Superior temporal gyrus (tissue), 1 donor: ENCODE data around the gene MSANTD1.

Experiments used
- DNase-seq: peaks from one replicate; pipeline ENCODE4 v3.0.0-alpha.2; 2016; ENCODE audit errors: extremely low spot score

Gene MSANTD1

DNA sequence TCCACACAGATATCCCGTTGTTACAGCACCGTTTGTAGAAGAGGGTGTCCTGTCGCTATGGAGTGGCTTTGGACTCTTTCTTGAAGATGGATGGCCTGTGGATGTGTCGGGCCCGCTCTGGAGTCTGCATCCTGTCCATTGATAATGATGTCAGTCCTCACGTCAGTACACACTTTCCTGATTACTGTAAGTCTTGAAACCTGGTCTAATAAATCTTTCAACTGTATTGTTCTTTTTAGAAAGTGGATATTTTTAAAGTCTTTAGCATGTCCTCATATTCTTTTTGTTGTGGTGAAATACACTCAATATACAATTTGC is 14.9 kb downstream of the MSANTD1 start:
- no peak for DNase-seq

- no peak for DNase-seq
Observed at GRCh38 chr4:3266076-3266475, 17.1 kb downstream of the MSANTD1 start.

GRCh38 chr4:3267576-3268394 is 18.8 kb downstream of the MSANTD1 start:
- DNase-seq = no peak

- no peak for DNase-seq
Observed at GRCh38 chr4:3268395-3269104, 19.6 kb downstream of the MSANTD1 start.

- no peak for DNase-seq
Observed at GRCh38 chr4:3269105-3269927, 20.4 kb downstream of the MSANTD1 start.

GRCh38 chr4:3269991-3270611 is 21.1 kb downstream of the MSANTD1 start:
- DNase-seq = peak; percentile 30

GRCh38 chr4:3271131-3271530 is 22.2 kb downstream of the MSANTD1 start:
- no peak for DNase-seq

DNA sequence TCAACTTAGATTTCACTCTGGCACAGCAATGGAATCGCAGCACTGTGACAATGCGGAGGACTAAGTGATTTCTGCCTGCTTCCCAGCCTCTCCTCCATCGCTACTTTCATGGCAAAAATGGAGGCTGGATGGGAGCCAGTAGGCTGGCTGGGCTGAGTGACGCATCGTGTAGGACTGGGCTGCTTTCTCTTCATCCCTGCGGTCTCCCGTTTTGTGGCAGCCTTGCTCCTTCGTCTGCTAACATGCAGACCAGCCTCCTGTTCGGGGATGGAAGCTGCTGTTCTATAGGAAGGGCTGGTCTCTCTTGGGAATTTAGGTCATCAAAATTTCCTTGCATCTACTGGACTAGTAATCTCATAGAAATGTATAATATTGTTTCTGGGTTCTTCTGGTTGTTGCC is 28.0 kb downstream of the MSANTD1 start:
- DNase-seq = peak; percentile 76

DNA sequence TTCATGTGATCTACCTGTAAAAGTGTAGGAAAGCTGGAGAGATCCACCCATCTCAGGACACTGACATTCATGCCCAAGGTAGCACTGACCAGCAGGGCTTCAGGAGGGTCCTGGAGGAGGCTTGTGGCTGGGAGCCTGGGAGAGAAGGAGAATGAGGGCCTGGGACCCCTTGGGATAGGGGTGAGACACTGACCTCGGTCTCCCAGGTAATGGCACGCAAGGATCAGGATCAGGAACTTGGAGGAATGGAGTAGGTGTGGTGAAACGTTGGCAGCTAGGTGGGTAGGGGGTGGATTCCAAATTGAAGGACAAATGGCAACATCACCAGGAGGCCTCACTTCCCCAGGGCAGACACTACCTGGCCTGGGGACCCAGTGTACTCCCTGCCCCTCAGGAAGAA is 31.5 kb downstream of the MSANTD1 start:
- no peak for DNase-seq

GRCh38 chr4:3283483-3283882 is 34.5 kb downstream of the MSANTD1 start:
- DNase-seq = no peak

DNA sequence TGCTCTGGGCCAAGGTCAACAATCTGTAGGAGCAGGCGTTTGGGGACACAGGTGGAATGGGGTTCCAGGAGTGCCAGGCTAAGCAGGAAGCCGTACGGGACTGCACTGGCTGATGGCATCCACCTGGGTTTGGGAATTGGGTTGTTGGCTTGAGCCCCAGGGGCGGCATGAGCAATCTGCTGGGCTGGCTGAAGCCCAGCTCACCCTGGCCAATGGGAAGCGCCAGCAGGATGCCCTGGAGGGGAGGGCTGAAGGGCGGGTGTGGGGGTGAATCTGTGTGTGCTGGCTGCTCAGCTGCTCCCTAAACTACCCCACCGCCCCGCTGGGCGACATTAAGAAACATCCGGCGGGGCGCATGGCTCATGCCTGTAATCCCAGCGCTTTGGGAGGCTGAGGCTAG is 35.0 kb downstream of the MSANTD1 start:
- DNase-seq = no peak

DNA sequence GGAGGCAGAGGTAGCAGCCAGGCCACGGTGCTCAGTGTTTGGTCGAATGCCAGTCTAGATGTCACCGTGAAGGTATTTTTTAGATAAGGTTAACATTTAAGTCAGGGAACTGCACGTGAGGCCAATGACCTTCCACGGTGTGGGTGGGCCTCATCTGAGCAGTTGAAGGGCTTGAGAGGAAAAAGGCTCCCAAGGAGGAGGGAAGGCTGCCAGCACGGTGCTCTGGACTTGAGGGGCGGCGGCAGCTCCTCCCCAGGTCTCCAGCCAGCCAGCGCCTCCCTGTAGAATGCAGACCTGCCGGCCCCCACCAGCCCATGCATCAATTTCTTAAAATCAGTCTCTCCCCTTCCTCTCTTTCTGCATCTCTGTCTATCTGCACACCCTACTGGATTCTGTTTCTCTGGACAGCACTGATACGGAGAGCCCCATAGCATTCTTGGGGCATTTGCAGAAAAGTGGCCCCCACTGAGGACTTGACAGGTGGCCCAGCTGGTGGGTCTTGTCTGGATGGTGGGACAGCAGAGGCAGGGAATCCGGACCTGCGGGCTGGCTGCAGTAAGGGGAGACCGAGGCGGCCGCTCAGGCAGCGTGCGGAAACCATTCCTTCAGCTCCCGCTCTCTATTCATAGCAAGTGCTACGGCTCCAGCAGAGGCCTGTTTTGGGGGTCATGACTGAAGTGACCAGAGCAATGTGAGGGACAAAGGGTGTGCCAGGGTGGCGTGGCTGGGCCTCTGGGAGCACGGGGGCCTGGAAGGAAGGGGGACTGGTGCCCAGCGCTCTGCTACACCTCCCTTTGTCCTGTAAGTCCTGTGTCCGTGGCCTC is 36.0 kb downstream of the MSANTD1 start:
- no peak for DNase-seq

DNA sequence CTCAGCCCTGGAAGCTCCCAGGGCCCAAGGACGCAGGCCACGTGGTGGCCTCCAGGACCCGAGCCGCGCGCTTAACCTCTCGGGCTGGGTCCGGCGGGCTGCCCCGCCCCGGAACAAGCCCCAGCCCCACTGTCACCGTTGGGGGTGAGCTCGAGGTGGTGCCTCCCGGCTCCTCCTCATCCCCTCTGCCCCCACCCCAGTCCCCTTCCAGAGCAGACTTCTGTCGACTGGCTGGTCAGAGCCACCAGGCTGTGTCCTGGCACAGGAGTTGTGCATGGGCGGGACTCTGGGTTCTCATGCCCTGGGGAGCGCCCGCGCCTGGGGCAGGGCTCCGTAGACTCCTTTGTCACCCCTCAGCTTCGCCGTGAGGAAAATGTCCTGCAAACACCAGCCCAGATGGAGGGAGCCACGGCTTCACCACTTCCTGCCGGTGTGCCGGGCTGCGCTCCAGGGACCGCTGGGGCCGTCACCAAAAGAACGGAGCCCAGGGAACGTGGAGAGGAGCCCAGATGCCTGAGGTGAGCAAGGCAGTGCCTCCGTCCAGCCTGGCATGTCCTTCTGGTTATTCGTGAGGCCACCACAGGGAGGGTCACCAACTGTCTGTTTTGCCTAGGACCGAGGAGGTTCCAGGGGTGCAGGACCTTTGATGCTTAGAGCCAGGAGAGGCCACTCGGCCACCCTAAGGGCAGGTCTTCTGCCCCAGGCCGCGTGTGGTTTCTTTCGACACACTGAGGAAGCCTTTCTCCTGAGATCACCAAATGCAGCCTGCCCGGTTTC is 36.8 kb downstream of the MSANTD1 start:
- no peak for DNase-seq

DNA sequence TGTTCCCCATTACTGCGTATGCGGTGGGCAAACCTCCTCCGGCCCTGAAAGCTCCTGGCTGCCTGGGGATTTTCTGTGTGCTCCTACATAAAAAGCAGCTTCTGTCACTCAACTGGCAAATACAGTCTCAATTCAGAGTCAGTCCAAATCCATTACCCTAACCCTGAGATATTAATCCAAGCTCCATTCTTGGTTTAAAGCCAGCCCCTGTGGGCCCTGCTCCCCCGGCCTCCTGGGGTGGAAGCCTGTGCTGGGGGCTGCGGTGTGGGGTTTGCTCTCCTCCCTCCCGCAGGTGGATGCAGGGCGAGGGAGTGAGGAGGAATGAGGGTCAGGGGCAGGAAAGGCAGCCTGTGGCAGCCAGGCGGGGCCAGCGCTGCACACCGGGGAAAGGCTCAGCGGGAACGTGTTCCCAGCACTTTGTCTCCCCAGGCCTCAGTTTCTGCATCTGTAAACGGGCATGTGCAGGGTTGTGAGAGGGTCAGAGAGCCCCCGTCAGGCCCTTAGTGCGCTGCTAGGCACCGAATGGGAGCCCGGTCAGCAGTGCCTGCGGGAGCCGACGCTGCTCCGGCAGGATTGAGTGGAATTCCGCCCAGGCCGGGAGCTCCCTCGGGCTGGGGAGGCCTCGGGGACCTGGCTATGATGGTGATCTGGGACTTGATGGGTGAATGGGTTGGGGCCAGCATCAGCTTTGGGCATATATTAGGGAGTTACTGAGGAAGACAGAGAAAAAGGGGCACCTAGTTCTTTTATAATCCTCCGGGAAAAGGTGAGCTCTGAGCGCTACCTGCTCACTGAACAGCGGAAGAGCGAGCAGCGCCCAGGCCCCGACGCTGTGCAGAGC is 37.6 kb downstream of the MSANTD1 start:
- peak; percentile 20 for DNase-seq

DNA sequence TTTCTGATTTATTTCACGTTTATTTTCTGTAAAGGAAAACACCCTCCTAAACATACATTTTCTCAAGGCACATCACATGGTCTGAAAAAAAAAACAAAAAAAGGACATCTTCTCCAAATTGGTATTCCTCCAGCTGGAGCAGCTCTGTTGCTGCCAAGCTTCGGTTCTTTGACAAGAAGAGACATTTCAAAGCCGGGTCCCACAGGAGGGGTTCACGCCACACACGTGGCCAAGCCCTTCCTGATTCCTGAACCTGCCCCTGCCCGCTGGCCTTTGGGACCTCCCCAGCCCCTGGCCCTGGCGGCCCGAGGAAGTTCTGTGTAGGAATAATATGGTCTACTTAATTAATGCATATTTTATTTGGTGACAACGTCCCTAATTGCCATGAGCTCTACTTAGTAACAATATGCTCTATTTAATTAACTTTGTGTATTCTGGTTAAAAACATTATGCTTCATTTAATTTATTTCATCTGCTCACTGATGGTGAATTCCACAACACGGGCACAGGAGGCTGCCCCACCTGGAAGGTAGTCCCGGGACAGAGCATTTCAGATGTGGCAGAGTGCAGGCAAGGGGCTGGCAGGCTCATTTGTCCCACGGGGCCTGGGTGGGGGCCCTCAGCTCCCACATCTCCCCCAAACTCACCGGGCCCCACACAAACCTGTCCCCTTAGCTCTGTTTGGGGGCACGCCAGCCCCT is 38.5 kb downstream of the MSANTD1 start:
- DNase-seq = peak; percentile 31

DNA sequence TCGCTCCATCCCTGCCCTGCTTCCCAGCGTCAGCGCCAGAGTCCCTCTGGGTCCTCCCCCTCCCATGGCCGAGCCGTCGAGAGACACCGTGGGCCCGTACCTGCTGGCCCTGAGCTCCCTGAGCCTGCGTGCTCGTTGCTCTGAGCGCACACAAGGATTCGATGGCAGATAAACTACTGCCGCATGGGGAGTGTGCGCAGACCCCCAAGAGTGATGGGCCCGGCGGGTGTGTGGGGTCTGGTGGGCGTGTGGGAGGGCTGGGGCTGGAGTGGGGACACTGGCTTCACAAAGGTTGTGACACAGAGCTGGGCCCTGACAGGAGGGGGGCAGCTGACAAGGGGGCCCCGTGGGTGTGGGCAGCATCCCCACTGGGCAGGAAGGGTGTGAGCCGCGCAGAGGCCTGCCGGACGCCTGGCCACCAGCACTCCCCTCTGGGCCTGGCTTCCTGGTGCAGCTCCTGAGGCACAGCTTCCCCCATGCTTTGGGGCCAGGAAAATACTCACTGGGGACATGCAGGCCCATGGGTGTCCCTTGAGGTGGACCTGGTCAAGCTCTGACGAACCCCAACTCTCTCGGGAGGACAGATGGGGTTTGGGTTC is 39.1 kb downstream of the MSANTD1 start:
- DNase-seq = no peak

- no peak for DNase-seq
Observed at GRCh38 chr4:3288571-3289094, 39.7 kb downstream of the MSANTD1 start.

DNA sequence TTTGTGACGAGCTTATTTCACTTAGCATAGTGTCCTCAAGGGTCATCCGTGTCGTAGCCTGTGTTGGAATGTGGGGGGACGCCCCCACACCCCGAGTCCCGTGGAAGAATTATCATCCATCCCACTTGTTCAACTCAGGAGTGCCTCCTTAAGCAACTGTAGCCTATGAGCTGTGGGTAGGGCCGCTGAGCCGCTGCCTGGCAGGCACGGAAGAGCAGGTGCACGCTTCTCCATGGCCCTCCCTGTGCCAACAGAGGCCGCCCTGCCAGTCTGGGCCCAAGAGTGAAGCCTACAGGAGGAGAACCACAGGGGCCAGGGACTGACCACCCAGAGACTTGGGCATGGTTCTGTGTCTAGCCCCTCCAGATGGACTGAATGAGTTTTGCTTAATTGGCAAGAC is 41.5 kb downstream of the MSANTD1 start:
- DNase-seq = no peak
